ENCODE measurements around the gene SAMD4A. TPM values are rescaled to one million over a fixed set of nuclear protein-coding genes. Genes with fewer than 3 reads are reported as not detected.

The SAMD4A gene
- total RNA-seq, 1 experiment from 2014 or later = 9.6 TPM

GRCh38 chr14:54763761-54764160 lies 196.8 kb downstream of the SAMD4A start:
- H3K27me3 ChIP-seq (ENCODE audit: insufficient read depth, low read length) = no peaks in the 10 kb centered on the region
- WGBS (ENCODE audit: extremely low coverage, insufficient read length, low lambda C conversion rate) = no CpG with 5 or more reads among the region's 12 CpGs

More at GRCh38 chr14:54763761-54764160, 196.8 kb downstream of the SAMD4A start:
- Histone ChIP-seq H2AK5ac (ENCODE audit: insufficient read length, low read length) (no peak overlapping the region), H2BK5ac (ENCODE audit: insufficient read length, low read length) (no peak overlapping the region), H3K9ac (ENCODE audit: extremely low read depth, insufficient read length, low read length) (no peak overlapping the region), H4K8ac (replicated peaks; ENCODE audit: insufficient read length, low read depth, low read length) (no peak overlapping the region), H3K4ac (ENCODE audit: low read depth, low read length) (no peak overlapping the region), H2BK12ac (ENCODE audit: insufficient read length, low read depth, low read length) (no peak overlapping the region), H3K14ac (ENCODE audit: insufficient read depth, low read length) (no peak overlapping the region; the same call in 1 of the 2 replicates), H3K4me1 (ENCODE audit: insufficient read depth, low read length) (no peaks in the 10 kb centered on the region), H3K79me2 (ENCODE audit: insufficient read depth, low read length) (no peaks in the 10 kb centered on the region), H4K91ac (ENCODE audit: insufficient read length, low read depth, low read length) (no peak overlapping the region), H3K79me1 (ENCODE audit: insufficient read depth, low read depth, low read length, poor library complexity, severe bottlenecking) (no peaks in the 10 kb centered on the region), H3K18ac (ENCODE audit: insufficient read length, low read depth, low read length) (no peak overlapping the region), H4K5ac (ENCODE audit: insufficient read length, low read depth, low read length) (no peak overlapping the region), H2BK120ac (ENCODE audit: low read depth, low read length, poor library complexity, severe bottlenecking) (no peak overlapping the region), H3T11ph (ENCODE audit: low read length) (no peak overlapping the region), H3K4me2 (ENCODE audit: insufficient read depth, insufficient read length, low read length) (no peak overlapping the region), H4K20me1 (ENCODE audit: control insufficient read depth, insufficient read depth, insufficient read length) (no peaks in the 10 kb centered on the region), H3K9me3 (ENCODE audit: control insufficient read depth, low read depth, low read length) (no peaks in the 10 kb centered on the region), H3K23ac (ENCODE audit: insufficient read length, low read depth, low read length) (no peak overlapping the region), H3K56ac (ENCODE audit: insufficient read length, low read depth, low read length) (no peak overlapping the region), H3K23me2 (ENCODE audit: insufficient read length, low read depth, low read length, poor library complexity, severe bottlenecking) (no peaks in the 10 kb centered on the region), H2BK15ac (ENCODE audit: low read depth, low read length) (no peak overlapping the region), H2BK20ac (ENCODE audit: low read depth, low read length, poor library complexity, severe bottlenecking) (no peak overlapping the region), H2AFZ (ENCODE audit: low read length) (no peak overlapping the region), H3K27ac (ENCODE audit: insufficient read length, low read depth, low read length) (no peak overlapping the region)
- Mint-ChIP-seq H3K27ac (no peak overlapping the region), H3K27me3 (ENCODE audit: low read depth) (no peaks in the 10 kb centered on the region), H3K4me1 (no peaks in the 10 kb centered on the region; a peak in 1 of 4 replicates), H3K36me3 (ENCODE audit: insufficient read depth in 1 of 3, low read depth in 3 of 3) (peaks cover 0 to 10% (median 0%) of the 10 kb centered on the region in 3 experiments; a peak in 2 of 7 replicates), H3K4me3 (no peak overlapping the region), H3K9me3 (no peaks in the 10 kb centered on the region)
- no peak for DNase-seq
- TF ChIP-seq CTCF (conservative IDR thresholded peaks at IDR 0.05) = no peak
